Fibroblast of mammary gland (primary cell): ENCODE data around the gene TFF2.
A peak's percentile ranks its signal among the peaks of the same experiment; 100 is the strongest.

Source experiments
- DNase-seq: peaks from one replicate; pipeline ENCODE4 v3.0.0-alpha.2; 2010; ENCODE audit warnings: low read depth
- H3K4me3 ChIP-seq: 2 replicates; pipeline ENCODE4 v1.5.1; 2011; ENCODE audit warnings: low read depth, mild to moderate bottlenecking, low read length, moderate library complexity; ENCODE audit not compliant: control insufficient read depth
- CTCF ChIP-seq: conservative IDR thresholded peaks from 2 replicates; pipeline ENCODE4 v1.5.1; 2011; ENCODE audit warnings: low read depth, low read length, inconsistent platforms; ENCODE audit not compliant: control insufficient read depth, insufficient read depth

Gene TFF2

GRCh38 chr21:42362700-42363099 is 11.9 kb upstream of the TFF2 start:
- H3K4me3 ChIP-seq: no peak overlapping the region
- TF ChIP-seq CTCF: no peak
- no peak for DNase-seq

GRCh38 chr21:42362198-42362597 is 11.4 kb upstream of the TFF2 start:
- H3K4me3 ChIP-seq: no peak overlapping the region
- no peak for TF ChIP-seq CTCF
- no peak for DNase-seq

GRCh38 chr21:42361286-42361685 is 10.5 kb upstream of the TFF2 start:
- no peak for TF ChIP-seq CTCF
- H3K4me3 ChIP-seq: no peak overlapping the region
- no peak for DNase-seq

GRCh38 chr21:42360317-42360716 is 9.5 kb upstream of the TFF2 start:
- H3K4me3 ChIP-seq: no peak overlapping the region
- TF ChIP-seq CTCF: peak; percentile 3
- DNase-seq: no peak

- no peak for DNase-seq
- no peak overlapping the region for H3K4me3 ChIP-seq
- no peak for TF ChIP-seq CTCF
Observed at GRCh38 chr21:42358937-42359336, 8.1 kb upstream of the TFF2 start.

- no peak for DNase-seq
- H3K4me3 ChIP-seq: no peak overlapping the region
- TF ChIP-seq CTCF: no peak
Observed at GRCh38 chr21:42358261-42358660, 7.5 kb upstream of the TFF2 start.

GRCh38 chr21:42357307-42357706 is 6.5 kb upstream of the TFF2 start:
- TF ChIP-seq CTCF: no peak
- no peak for DNase-seq
- no peak overlapping the region for H3K4me3 ChIP-seq
